ENCODE measurements around the gene HSD3B1. TPM values are rescaled to one million over a fixed set of nuclear protein-coding genes. Genes with fewer than 3 reads are reported as not detected.

The HSD3B1 gene
- total and polyA plus RNA-seq, 2 experiments from 2014 or later, result not detected

DNA sequence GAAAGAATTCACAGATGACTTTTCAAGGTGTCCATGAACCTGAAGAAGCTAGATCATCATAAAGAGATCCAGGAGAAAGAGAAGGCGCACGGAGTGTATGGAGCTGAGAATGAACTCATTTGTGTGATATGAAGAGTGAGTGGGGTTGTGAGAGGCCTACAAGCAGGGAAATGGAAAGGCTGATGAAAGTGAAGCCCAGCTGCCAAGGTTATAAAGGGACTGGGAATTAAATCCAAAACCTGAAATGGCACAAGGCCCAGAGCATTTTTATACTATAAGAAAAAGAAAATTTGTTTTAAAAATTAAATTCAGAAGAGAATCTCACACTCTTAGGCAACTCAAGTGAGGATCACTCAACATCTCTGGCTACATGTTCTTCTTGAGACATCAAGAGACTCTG, 43.4 kb downstream of the HSD3B1 start (continued):
- TF ChIP-seq, protein P1, sequence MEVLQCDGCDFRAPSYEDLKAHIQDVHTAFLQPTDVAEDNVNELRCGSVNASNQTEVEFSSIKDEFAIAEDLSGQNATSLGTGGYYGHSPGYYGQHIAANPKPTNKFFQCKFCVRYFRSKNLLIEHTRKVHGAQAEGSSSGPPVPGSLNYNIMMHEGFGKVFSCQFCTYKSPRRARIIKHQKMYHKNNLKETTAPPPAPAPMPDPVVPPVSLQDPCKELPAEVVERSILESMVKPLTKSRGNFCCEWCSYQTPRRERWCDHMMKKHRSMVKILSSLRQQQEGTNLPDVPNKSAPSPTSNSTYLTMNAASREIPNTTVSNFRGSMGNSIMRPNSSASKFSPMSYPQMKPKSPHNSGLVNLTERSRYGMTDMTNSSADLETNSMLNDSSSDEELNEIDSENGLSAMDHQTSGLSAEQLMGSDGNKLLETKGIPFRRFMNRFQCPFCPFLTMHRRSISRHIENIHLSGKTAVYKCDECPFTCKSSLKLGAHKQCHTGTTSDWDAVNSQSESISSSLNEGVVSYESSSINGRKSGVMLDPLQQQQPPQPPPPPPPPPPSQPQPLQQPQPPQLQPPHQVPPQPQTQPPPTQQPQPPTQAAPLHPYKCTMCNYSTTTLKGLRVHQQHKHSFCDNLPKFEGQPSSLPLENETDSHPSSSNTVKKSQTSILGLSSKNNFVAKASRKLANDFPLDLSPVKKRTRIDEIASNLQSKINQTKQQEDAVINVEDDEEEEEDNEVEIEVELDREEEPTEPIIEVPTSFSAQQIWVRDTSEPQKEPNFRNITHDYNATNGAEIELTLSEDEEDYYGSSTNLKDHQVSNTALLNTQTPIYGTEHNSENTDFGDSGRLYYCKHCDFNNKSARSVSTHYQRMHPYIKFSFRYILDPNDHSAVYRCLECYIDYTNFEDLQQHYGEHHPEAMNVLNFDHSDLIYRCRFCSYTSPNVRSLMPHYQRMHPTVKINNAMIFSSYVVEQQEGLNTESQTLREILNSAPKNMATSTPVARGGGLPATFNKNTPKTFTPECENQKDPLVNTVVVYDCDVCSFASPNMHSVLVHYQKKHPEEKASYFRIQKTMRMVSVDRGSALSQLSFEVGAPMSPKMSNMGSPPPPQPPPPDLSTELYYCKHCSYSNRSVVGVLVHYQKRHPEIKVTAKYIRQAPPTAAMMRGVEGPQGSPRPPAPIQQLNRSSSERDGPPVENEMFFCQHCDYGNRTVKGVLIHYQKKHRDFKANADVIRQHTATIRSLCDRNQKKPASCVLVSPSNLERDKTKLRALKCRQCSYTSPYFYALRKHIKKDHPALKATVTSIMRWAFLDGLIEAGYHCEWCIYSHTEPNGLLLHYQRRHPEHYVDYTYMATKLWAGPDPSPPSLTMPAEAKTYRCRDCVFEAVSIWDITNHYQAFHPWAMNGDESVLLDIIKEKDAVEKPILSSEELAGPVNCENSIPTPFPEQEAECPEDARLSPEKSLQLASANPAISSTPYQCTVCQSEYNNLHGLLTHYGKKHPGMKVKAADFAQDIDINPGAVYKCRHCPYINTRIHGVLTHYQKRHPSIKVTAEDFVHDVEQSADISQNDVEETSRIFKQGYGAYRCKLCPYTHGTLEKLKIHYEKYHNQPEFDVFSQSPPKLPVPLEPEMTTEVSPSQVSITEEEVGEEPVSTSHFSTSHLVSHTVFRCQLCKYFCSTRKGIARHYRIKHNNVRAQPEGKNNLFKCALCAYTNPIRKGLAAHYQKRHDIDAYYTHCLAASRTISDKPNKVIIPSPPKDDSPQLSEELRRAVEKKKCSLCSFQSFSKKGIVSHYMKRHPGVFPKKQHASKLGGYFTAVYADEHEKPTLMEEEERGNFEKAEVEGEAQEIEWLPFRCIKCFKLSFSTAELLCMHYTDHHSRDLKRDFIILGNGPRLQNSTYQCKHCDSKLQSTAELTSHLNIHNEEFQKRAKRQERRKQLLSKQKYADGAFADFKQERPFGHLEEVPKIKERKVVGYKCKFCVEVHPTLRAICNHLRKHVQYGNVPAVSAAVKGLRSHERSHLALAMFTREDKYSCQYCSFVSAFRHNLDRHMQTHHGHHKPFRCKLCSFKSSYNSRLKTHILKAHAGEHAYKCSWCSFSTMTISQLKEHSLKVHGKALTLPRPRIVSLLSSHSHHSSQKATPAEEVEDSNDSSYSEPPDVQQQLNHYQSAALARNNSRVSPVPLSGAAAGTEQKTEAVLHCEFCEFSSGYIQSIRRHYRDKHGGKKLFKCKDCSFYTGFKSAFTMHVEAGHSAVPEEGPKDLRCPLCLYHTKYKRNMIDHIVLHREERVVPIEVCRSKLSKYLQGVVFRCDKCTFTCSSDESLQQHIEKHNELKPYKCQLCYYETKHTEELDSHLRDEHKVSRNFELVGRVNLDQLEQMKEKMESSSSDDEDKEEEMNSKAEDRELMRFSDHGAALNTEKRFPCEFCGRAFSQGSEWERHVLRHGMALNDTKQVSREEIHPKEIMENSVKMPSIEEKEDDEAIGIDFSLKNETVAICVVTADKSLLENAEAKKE (CRISPR knock-in tag; IDR thresholded peaks at IDR 0.05), result no peak
- TF ChIP-seq EZH2 (IDR thresholded peaks at IDR 0.05; ENCODE audit: low read depth, unreplicated experiment) (no peak), JUNB (IDR thresholded peaks at IDR 0.05; ENCODE audit: unreplicated experiment) (no peak), NANOG (IDR thresholded peaks at IDR 0.05; ENCODE audit: borderline replicate concordance) (no peak)

- DNase-seq (ENCODE audit: low spot score) (no peak), ATAC-seq (no peak)
- H3K4me1 ChIP-seq (ENCODE audit: insufficient read depth), result no peaks in the 10 kb centered on the region
- no peak overlapping the region for H3K4me3 ChIP-seq
- no peak overlapping the region for H2AFZ ChIP-seq
- H3K4me2 ChIP-seq, result no peak overlapping the region
- H3K27me3 ChIP-seq (ENCODE audit: insufficient read depth), result no peaks in the 10 kb centered on the region
- H3K9me2 ChIP-seq (ENCODE audit: insufficient read depth), result no peaks in the 10 kb centered on the region
- Mint-ChIP-seq H3K36me3 (ENCODE audit: low read depth) (no peaks in the 10 kb centered on the region), H3K9me3 (no peaks in the 10 kb centered on the region), H3K27me3 (ENCODE audit: insufficient read depth, low read depth, poor library complexity) (no peaks in the 10 kb centered on the region), H3K4me3 (no peak overlapping the region), H3K27ac (no peak overlapping the region), H3K4me1 (peaks cover 6% of the 10 kb centered on the region; the same call in 2 of the 3 replicates)
- H3K79me2 ChIP-seq (replicated peaks; ENCODE audit: insufficient read depth), result no peaks in the 10 kb centered on the region
- H3K27ac ChIP-seq (ENCODE audit: low read depth), result no peak overlapping the region
- H3F3A ChIP-seq (replicated peaks; ENCODE audit: low read depth), result no peaks in the 10 kb centered on the region
- H4K20me1 ChIP-seq (replicated peaks; ENCODE audit: insufficient read depth), result no peaks in the 10 kb centered on the region
- no peaks in the 10 kb centered on the region for H3K36me3 ChIP-seq (ENCODE audit: insufficient read depth)
- TF ChIP-seq, protein P2, sequence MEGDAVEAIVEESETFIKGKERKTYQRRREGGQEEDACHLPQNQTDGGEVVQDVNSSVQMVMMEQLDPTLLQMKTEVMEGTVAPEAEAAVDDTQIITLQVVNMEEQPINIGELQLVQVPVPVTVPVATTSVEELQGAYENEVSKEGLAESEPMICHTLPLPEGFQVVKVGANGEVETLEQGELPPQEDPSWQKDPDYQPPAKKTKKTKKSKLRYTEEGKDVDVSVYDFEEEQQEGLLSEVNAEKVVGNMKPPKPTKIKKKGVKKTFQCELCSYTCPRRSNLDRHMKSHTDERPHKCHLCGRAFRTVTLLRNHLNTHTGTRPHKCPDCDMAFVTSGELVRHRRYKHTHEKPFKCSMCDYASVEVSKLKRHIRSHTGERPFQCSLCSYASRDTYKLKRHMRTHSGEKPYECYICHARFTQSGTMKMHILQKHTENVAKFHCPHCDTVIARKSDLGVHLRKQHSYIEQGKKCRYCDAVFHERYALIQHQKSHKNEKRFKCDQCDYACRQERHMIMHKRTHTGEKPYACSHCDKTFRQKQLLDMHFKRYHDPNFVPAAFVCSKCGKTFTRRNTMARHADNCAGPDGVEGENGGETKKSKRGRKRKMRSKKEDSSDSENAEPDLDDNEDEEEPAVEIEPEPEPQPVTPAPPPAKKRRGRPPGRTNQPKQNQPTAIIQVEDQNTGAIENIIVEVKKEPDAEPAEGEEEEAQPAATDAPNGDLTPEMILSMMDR (conservative IDR thresholded peaks at IDR 0.05; ENCODE audit: low read depth in 2 of 2), result no peak
- TF ChIP-seq NANOG (IDR thresholded peaks at IDR 0.05; ENCODE audit: borderline replicate concordance), result no peak
- no peak for TF ChIP-seq ZNF331 (CRISPR knock-in tag; IDR thresholded peaks at IDR 0.05; ENCODE audit: low read depth)
- TF ChIP-seq REST (IDR thresholded peaks at IDR 0.05; ENCODE audit: unreplicated experiment), result no peak
- TF ChIP-seq ETS1 (IDR thresholded peaks at IDR 0.05), result no peak
- no peak for TF ChIP-seq STAT1 (IDR thresholded peaks at IDR 0.05; ENCODE audit: unreplicated experiment)
Observed at GRCh38 chr1:119551218-119551617, 44.2 kb downstream of the HSD3B1 start.
